Mesangial cell (primary cell): Measurements from ENCODE around the gene C1QL2. TPM values are rescaled to one million over a fixed set of nuclear protein-coding genes. Genes with fewer than 3 reads are reported as not detected.

Experiments
- total RNA-seq: library from RNA; depleted of rRNA; stranded (reverse); fragments of >200 nt; gene quantifications from 2 replicates; pipeline ENCODE4 v1.2.3, GENCODE V29; 2015

The C1QL2 gene
- not detected in 2 replicates for total RNA-seq

GRCh38 chr2:119158563-119159347, at the start of gene C1QL2:
C1QL2 (minus strand) TSS chr2:119158751; CDS start chr2:119158269, 482 bp downstream.

Other genes starting within 250 kb of the C1QL2 start
- not detected in 2 replicates for gene MARCO, start 216.6 kb downstream of the C1QL2 start, total RNA-seq
- 46.6 and 53.1 TPM in 2 replicates for gene STEAP3, start 65.1 kb upstream of the C1QL2 start, total RNA-seq
- gene C2orf76, start 208.1 kb upstream of the C1QL2 start, total RNA-seq = 7.4 and 10.6 TPM in 2 replicates
- 100 and 169 TPM in 2 replicates for gene DBI, start 208.2 kb upstream of the C1QL2 start, total RNA-seq